Measurements from ENCODE around the gene NME5. TPM values are rescaled to one million over a fixed set of nuclear protein-coding genes. Genes with fewer than 3 reads are reported as not detected.

Gene NME5
- total and polyA plus RNA-seq, 2 of the 4 experiments (the other 2 are of a cell fraction), result 0.17 to 0.18 TPM

DNA sequence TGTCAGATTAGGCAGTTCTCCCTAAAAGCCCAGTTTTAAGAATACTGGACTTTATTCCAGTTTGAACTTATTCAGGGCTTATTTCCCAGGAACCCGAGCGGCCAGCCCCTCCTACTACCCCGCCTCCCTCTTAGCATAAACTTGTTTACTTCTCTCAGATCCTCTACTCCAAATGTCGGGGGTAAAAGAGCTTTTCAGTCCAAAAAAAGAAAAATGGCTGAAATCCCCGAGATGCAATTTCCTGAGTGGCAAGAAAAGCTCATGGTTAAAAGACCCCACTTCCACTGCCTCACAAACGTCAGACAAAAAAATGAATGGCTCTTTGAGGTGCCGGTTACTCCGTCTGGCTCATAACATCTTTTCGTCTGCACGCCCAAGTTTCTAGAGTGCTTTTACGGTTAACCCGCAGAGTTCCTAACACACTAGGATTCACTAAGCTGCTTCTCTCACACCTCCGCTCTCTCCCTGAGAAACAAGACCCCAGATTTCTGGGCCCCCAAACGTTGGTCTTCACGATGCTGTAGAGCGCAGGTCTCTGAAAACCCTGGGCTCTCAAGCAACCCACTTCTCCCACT, 38.8 kb upstream of the NME5 start:
- H3K4me2 ChIP-seq (ENCODE audit: low read depth, low read length), result peak overlapping the region; percentile 87
- H3K27ac ChIP-seq (ENCODE audit: insufficient read depth, low read length), result peak overlapping the region; percentile 79
- H2BK5ac ChIP-seq (ENCODE audit: low read depth, low read length, poor library complexity, severe bottlenecking), result peak overlapping the region; percentile 75
- H3K9ac ChIP-seq (ENCODE audit: low read depth, low read length), result peak overlapping the region; percentile 92
- no peaks in the 10 kb centered on the region for H3K9me3 ChIP-seq (ENCODE audit: control insufficient read depth, insufficient read depth, low read length)
- peak overlapping the region; percentile 22; the same call in 1 of the 2 replicates for H2AK5ac ChIP-seq (ENCODE audit: low read depth, low read length)
- peak overlapping the region; percentile 72 to 96; a peak in 3 of 4 replicates for H4K8ac ChIP-seq (ENCODE audit: low read depth in 2 of 2, low read length in 2 of 2)
- in situ Hi-C loops (cut with MboI; ENCODE audit: low sequenced_read_pairs) (no loop called here), dilution Hi-C loops (cut with HindIII; ENCODE audit: low sequenced_read_pairs, unreplicated experiment) (no loop called here), intact Hi-C loops (cut with micrococcal nuclease) (no loop called here)
- H3K23ac ChIP-seq (ENCODE audit: low read depth, low read length), result peak overlapping the region; percentile 81; the same call in 1 of the 2 replicates
- H2AK9ac ChIP-seq (replicated peaks; ENCODE audit: low read depth, low read length, poor library complexity), result peak overlapping the region; percentile 92
- H3K56ac ChIP-seq (ENCODE audit: extremely low read depth, insufficient read depth, low read length), result peak overlapping the region; percentile 87
- no peak for TF ChIP-seq POLR2A (IDR thresholded peaks at IDR 0.05; ENCODE audit: low read depth, low read length)
- TF ChIP-seq ELK1 (IDR thresholded peaks at IDR 0.05; ENCODE audit: borderline replicate concordance, low read depth, low read length), result no peak
- no peak for TF ChIP-seq CEBPB (IDR thresholded peaks at IDR 0.05; ENCODE audit: low read depth, low read length)
- no peak for TF ChIP-seq BHLHE40 (IDR thresholded peaks at IDR 0.05; ENCODE audit: low read depth, low read length)
- TF ChIP-seq SMC3 (IDR thresholded peaks at IDR 0.05; ENCODE audit: low read depth, low read length), result no peak
- TF ChIP-seq FOS (IDR thresholded peaks at IDR 0.05; ENCODE audit: low read depth, low read length), result no peak
- TF ChIP-seq MAFK (IDR thresholded peaks at IDR 0.05; ENCODE audit: low read depth, low read length), result no peak
- no peak for TF ChIP-seq RAD21 (IDR thresholded peaks at IDR 0.05; ENCODE audit: low read length)
- H2BK20ac ChIP-seq (ENCODE audit: low read depth, low read length), result no peak overlapping the region
- peak overlapping the region; percentile 24 for H2BK120ac ChIP-seq (ENCODE audit: low read depth, low read length)
- peak overlapping the region; percentile 76 for H3K4me3 ChIP-seq (ENCODE audit: insufficient read depth, low read depth, low read length)
- no peaks in the 10 kb centered on the region for H3K4me1 ChIP-seq (ENCODE audit: control insufficient read depth, insufficient read depth, low read length)
- BruUV-seq (replicated peaks), result no TSS peak
- peak overlapping the region; percentile 93 for H2AFZ ChIP-seq (replicated peaks; ENCODE audit: low read length, poor library complexity)
- H3K36me3 ChIP-seq (ENCODE audit: control insufficient read depth, insufficient read depth, low read length), result peaks cover 12% of the 10 kb centered on the region
- ChIA-PET CTCF (interaction anchor here (0.6 to 0.7 kb wide), 2 partner anchors 38 to 366 kb away, joined by 3 to 4 read pairs; no protein-coding TSS in a partner anchor), POLR2A (ENCODE audit: unreplicated experiment) (interaction anchor here (1.1 kb wide), 1 partner anchor 12 kb away, joined by 4 read pairs; no protein-coding TSS in a partner anchor)
- peak overlapping the region; percentile 82 for H4K91ac ChIP-seq (ENCODE audit: insufficient read depth, low read depth, low read length)
- peak overlapping the region; percentile 55 for H3K18ac ChIP-seq (ENCODE audit: low read depth, low read length)
- no peaks in the 10 kb centered on the region for H3K27me3 ChIP-seq (ENCODE audit: control insufficient read depth, insufficient read depth, low read length)
- H2BK15ac ChIP-seq (ENCODE audit: low read depth, low read length), result no peak overlapping the region
- ATAC-seq (ENCODE audit: low read depth) (peak; percentile 44), DNase-seq (peak; percentile 18)
- H4K20me1 ChIP-seq (ENCODE audit: insufficient read depth, low read length), result 0 out of 2 replicates have a peak, but pooled peaks cover 4% of the 10 kb centered on the region
- H3K14ac ChIP-seq (replicated peaks; ENCODE audit: low read depth, low read length), result peak overlapping the region; percentile 95
- H3K79me1 ChIP-seq (ENCODE audit: low read depth in 1 of 2, low read length in 2 of 2), result peaks cover 29 to 52% of the 10 kb centered on the region in 2 experiments
- H3K4ac ChIP-seq (ENCODE audit: low read depth, low read length), result peak overlapping the region; percentile 99
- 0% methylated on average over 6 of the region's 16 CpGs; no CpG with 5 or more reads in 1 of the 2 experiments for WGBS, 2 experiments (ENCODE audit: extremely low coverage in 2 of 2, insufficient read length in 1 of 2)
- H4K5ac ChIP-seq (ENCODE audit: low read depth, low read length), result peak overlapping the region; percentile 69
- no peaks in the 10 kb centered on the region; the same call in 1 of the 2 replicates for H3K9me1 ChIP-seq (ENCODE audit: insufficient read depth, low read length)
